Activated T-cell treated with anti-CD3 and anti-CD28 coated beads, Interleukin-2, amount 50 U/mL, for 72 hours (primary cell): ENCODE data around the gene ABTB2. TPM values are rescaled to one million over a fixed set of nuclear protein-coding genes. Genes with fewer than 3 reads are reported as not detected.

Source experiments
- ATAC-seq, 2 donors: fragments of 150-1000 bp; cut with Tn5 transposase; replicated peaks in 1 of 2; 2 replicates each; pipeline ENCODE4 v1.10.0; 2021; ENCODE audit warnings: moderate library complexity in 2 of 2, mild to moderate bottlenecking in 1 of 2
- DNase-seq, 2 donors: peaks; one replicate each; pipeline ENCODE4 v3.0.0; 2021 to 2022; ENCODE audit warnings: mixed read lengths in 1 of 2
- H3K27ac Mint-ChIP-seq: one replicate; pipeline ENCODE4 v1.8.0; 2022; ENCODE audit warnings: mild to moderate bottlenecking, moderate library complexity, mixed read lengths
- H3K27me3 Mint-ChIP-seq: one replicate; pipeline ENCODE4 v1.8.0; 2022; ENCODE audit warnings: low read depth, mixed read lengths
- H3K36me3 Mint-ChIP-seq, 2 donors: one replicate each; pipeline ENCODE4 v1.8.0; 2022; ENCODE audit warnings: mixed read lengths in 2 of 2, mild to moderate bottlenecking in 1 of 2; ENCODE audit not compliant: insufficient read depth in 2 of 2
- H3K4me1 Mint-ChIP-seq: one replicate; pipeline ENCODE4 v1.8.0; 2022; ENCODE audit warnings: low read depth, mixed read lengths
- H3K4me3 Mint-ChIP-seq, 2 donors: one replicate each; pipeline ENCODE4 v1.8.0; 2022; ENCODE audit warnings: mild to moderate bottlenecking in 2 of 2, mixed read lengths in 2 of 2, moderate library complexity in 2 of 2
- H3K9me3 Mint-ChIP-seq, 2 donors: one replicate each; pipeline ENCODE4 v1.8.0; 2022; ENCODE audit warnings: mixed read lengths in 2 of 2
- total RNA-seq, 2 donors: library from RNA; stranded (reverse); gene quantifications; one replicate each; pipeline ENCODE4 v1.2.3, GENCODE V29; 2022

Gene ABTB2
- total RNA-seq, 2 donors from 2014 or later, result 2.2 to 5.6 TPM

- Mint-ChIP-seq H3K36me3 (no peaks in the 10 kb centered on the region), H3K4me1 (no peaks in the 10 kb centered on the region), H3K27me3 (peaks cover 12% of the 10 kb centered on the region), H3K9me3 (no peaks in the 10 kb centered on the region), H3K27ac (no peak overlapping the region), H3K4me3 (no peak overlapping the region)
- DNase-seq (no peak), ATAC-seq (no peak)
These were observed 12.3 kb downstream of the ABTB2 start for GRCh38 chr11:34345540-34345876.

GRCh38 chr11:34344768-34345539, 12.9 kb downstream of the ABTB2 start:
- Mint-ChIP-seq H3K27ac (no peak overlapping the region), H3K4me3 (no peak overlapping the region), H3K9me3 (no peaks in the 10 kb centered on the region), H3K27me3 (peaks cover 12% of the 10 kb centered on the region), H3K36me3 (no peaks in the 10 kb centered on the region), H3K4me1 (no peaks in the 10 kb centered on the region)
- DNase-seq, result no peak
- no peak for ATAC-seq

GRCh38 chr11:34344410-34344767, 13.4 kb downstream of the ABTB2 start:
- Mint-ChIP-seq H3K4me3 (no peak overlapping the region), H3K27me3 (peaks cover 7% of the 10 kb centered on the region), H3K9me3 (no peaks in the 10 kb centered on the region), H3K27ac (no peak overlapping the region), H3K4me1 (no peaks in the 10 kb centered on the region), H3K36me3 (no peaks in the 10 kb centered on the region)
- ATAC-seq (no peak), DNase-seq (no peak)

DNA sequence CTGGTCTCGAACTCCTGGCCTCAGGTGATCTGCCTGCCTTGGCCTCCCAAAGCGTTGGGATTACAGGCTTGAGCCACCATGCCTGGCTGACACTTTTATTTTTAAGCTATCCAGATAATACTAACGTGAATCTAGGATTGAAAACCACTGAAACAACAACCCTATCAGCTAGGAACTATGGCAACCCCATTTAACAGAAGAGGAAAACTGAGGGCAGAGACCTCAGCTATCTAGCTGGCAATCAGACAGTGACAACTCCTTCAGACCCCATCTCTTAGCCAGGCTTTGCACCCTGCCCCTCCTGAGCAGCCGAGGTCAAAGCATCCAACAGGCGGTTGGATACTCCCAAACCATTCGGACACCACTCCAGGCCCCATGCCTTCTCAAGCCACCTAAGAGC, 14.1 kb downstream of the ABTB2 start:
- Mint-ChIP-seq H3K36me3 (no peaks in the 10 kb centered on the region), H3K4me1 (no peaks in the 10 kb centered on the region), H3K9me3 (no peaks in the 10 kb centered on the region), H3K27me3 (peaks cover 5% of the 10 kb centered on the region), H3K4me3 (no peak overlapping the region), H3K27ac (no peak overlapping the region)
- DNase-seq, result no peak
- ATAC-seq, result no peak

DNA sequence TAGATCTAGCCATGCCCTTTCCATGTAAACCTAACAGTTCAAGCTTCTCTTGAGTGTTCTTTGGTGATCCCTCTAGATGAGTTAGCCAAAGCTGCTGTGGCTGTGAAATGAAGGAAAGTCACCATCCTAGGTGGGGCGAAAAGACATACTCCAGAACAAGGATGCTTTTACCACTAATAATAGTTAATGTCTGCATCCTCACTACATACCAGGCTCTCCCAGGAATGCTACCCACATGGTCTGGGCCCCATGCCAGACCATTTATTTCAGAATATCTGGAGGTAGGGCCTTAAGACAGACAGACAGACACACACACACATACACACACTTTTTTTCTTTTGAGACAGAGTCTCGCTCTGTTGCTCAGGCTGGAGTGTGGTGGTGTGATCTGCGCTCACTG, 14.7 kb downstream of the ABTB2 start:
- ATAC-seq (no peak), DNase-seq (no peak)
- Mint-ChIP-seq H3K27me3 (no peaks in the 10 kb centered on the region), H3K9me3 (no peaks in the 10 kb centered on the region), H3K4me3 (no peak overlapping the region), H3K36me3 (no peaks in the 10 kb centered on the region), H3K4me1 (no peaks in the 10 kb centered on the region), H3K27ac (no peak overlapping the region)

DNA sequence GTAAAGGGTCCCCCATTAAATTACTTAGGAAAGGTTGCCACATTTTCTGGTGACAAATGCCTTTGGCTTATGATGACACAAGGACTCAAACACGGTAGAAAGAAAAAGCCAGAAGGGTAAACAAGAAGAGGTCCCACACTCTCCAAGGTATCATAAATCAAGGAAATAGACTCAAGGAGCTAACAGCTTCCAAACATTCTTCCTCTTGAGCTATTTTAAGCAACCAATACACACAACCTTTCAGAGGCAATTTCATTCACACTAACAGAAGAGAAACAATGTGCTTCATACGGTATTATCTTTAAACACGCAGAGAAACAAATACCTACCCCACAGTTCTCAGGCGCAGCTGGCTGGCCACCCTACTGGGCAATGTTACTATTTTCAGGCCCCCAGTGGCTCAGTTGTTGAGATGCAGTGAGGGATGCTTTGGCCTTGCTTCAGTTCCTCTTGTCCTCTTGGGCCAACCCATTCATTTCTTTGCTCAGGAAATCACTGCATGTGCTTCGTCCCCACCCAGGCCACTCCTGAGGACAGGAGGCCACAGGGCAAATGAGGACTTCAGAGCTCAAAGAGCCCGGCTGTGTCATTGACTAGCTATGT, 15.8 kb downstream of the ABTB2 start:
- Mint-ChIP-seq H3K4me1 (no peaks in the 10 kb centered on the region), H3K36me3 (no peaks in the 10 kb centered on the region), H3K9me3 (no peaks in the 10 kb centered on the region), H3K27ac (no peak overlapping the region), H3K27me3 (no peaks in the 10 kb centered on the region), H3K4me3 (no peak overlapping the region)
- no peak for ATAC-seq
- no peak for DNase-seq

- DNase-seq, result no peak
- Mint-ChIP-seq H3K27me3 (no peaks in the 10 kb centered on the region), H3K9me3 (no peaks in the 10 kb centered on the region), H3K36me3 (no peaks in the 10 kb centered on the region), H3K27ac (no peak overlapping the region), H3K4me3 (no peak overlapping the region), H3K4me1 (no peaks in the 10 kb centered on the region)
- no peak for ATAC-seq
These were observed 16.7 kb downstream of the ABTB2 start for GRCh38 chr11:34341096-34341495.

DNA sequence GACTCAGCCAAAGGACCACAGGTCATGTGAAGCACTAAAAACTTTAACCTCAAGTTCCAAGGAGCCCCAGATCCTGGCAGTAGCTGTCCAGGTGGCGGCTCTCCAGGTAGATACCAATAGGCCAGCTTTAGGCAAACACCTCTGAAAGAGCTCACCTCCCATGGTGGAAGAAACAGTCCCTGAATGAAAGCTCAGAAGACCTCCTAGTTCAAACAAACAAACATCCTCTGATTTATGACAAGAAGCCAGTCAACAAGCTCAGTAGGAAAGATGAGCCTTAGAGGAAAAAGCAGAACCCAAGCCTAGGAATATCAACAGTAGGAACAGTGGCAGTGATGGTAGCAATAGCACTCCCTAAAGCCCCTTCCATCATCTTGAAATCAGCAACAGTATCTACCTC, 17.2 kb downstream of the ABTB2 start:
- Mint-ChIP-seq H3K36me3 (no peaks in the 10 kb centered on the region), H3K4me1 (no peaks in the 10 kb centered on the region), H3K27me3 (no peaks in the 10 kb centered on the region), H3K4me3 (no peak overlapping the region), H3K9me3 (no peaks in the 10 kb centered on the region), H3K27ac (no peak overlapping the region)
- ATAC-seq (no peak), DNase-seq (no peak)

DNA sequence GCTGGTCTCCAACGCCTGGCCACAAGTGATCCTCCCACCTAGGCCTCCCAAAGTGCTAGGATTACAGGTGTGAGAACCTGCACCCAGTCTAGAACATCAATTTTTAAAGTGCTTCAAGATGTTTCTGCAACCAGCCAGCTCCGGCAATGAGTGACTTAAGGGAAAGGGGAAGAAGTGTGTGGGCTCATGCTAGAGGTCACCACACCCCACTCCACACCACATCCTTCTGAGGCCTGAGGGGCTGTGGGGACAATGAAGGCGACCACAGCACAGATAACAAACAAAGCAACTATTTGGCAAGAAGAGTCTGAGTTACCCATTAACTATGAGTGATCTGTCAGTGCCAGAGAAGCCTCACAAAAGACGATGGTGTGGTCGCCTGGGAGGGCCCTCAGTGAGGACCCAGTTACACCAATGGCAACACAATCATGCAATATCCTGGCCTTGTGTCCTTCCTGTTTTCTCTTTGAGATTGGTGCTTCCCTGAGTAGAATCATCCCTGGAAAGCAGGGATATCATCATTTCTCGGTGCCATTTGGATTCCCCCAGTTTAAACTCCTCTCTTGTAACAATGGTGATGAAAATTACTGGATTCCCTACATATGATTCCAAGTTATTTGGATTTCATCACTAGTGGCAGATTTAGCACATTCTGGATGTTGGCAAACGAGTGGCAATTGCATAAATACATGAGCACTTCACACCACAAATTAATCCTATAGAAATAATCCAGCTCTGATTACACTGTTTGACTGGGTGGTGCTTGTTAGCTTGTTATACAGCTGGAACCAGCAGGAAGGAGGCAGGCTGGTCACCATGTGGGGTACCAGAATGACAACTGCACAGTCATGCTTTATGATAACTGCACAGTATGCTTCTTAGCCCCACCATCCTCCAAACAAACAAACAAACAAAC, 18.4 kb downstream of the ABTB2 start:
- Mint-ChIP-seq H3K27ac (no peak overlapping the region), H3K9me3 (no peaks in the 10 kb centered on the region), H3K4me1 (no peaks in the 10 kb centered on the region), H3K27me3 (no peaks in the 10 kb centered on the region), H3K4me3 (no peak overlapping the region), H3K36me3 (no peaks in the 10 kb centered on the region)
- DNase-seq, result no peak
- ATAC-seq, result peak in 1 of 2 donors; percentile 28

DNA sequence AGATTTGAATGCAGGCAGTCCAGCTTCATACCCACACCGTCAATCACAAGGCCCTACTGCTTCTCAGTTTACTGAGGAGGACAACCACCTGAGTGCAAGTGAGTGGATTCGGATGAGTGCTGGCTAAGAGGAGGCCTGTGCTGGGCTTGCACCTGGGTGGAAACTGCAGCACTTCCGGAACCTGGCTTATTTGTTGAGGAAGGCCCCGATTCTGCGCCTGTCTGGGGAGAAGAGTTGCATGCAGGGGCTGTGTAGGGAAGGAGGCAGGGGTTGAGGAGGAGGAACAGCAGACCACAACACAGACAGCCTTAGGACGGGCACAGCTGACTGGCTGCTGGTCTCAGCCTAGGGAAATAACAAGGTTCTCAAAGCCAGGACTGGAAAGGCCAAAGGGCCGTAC, 20.8 kb downstream of the ABTB2 start:
- Mint-ChIP-seq H3K27ac (no peak overlapping the region), H3K27me3 (peaks cover 14% of the 10 kb centered on the region), H3K36me3 (no peaks in the 10 kb centered on the region), H3K4me3 (no peak overlapping the region), H3K4me1 (no peaks in the 10 kb centered on the region), H3K9me3 (no peaks in the 10 kb centered on the region)
- ATAC-seq (no peak), DNase-seq (no peak)

DNA sequence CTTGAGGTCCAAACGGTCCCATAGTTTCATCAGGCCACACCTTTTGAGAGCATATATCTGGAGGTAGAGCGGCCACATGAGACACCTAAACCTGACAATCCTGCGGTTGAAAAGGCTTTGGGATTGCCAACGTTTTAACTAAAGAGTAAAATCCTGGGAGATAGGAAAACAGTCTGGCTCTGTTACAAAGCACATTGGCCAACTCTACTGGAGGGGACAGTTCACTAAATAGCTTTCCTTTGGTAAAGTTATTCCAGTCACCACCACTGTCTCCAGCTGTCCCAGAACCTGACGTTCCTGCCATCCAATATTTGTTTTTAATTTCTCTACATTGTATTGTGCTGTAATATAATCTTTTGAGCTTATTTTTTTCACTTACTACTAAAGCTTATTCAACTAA, 22.0 kb downstream of the ABTB2 start:
- ATAC-seq, result no peak
- Mint-ChIP-seq H3K4me1 (no peaks in the 10 kb centered on the region), H3K27me3 (peaks cover 26% of the 10 kb centered on the region), H3K9me3 (no peaks in the 10 kb centered on the region), H3K27ac (no peak overlapping the region), H3K4me3 (no peak overlapping the region), H3K36me3 (no peaks in the 10 kb centered on the region)
- no peak for DNase-seq

- DNase-seq (no peak), ATAC-seq (peak in 1 of 2 donors; percentile 69)
- Mint-ChIP-seq H3K27ac (no peak overlapping the region), H3K36me3 (no peaks in the 10 kb centered on the region), H3K27me3 (peaks cover 30% of the 10 kb centered on the region), H3K4me1 (no peaks in the 10 kb centered on the region), H3K4me3 (peak overlapping the region in 1 of 2 donors; percentile 16), H3K9me3 (no peaks in the 10 kb centered on the region)
These were observed 22.5 kb downstream of the ABTB2 start for GRCh38 chr11:34335331-34335730.

GRCh38 chr11:34333787-34334186, 24.0 kb downstream of the ABTB2 start:
- H3K27ac Mint-ChIP-seq, result no peak overlapping the region
- no peaks in the 10 kb centered on the region for H3K4me1 Mint-ChIP-seq
- H3K36me3 Mint-ChIP-seq, result no peaks in the 10 kb centered on the region
- no peak overlapping the region for H3K4me3 Mint-ChIP-seq
- no peak for ATAC-seq
- H3K27me3 Mint-ChIP-seq, result peaks cover 38% of the 10 kb centered on the region
- no peaks in the 10 kb centered on the region for H3K9me3 Mint-ChIP-seq
- DNase-seq, result no peak
